Gastroesophageal sphincter (tissue), 4 donors: Measurements from ENCODE around the gene C1QTNF1. TPM values are rescaled to one million over a fixed set of nuclear protein-coding genes. Genes with fewer than 3 reads are reported as not detected.
A peak's percentile ranks its signal among the peaks of the same experiment; 100 is the strongest.
"Not testable (repeated sequence)": the region's sequence is repeated elsewhere in the genome, so short reads cannot be mapped to it uniquely, and the experiment has no call there.

Experiments used
- ATAC-seq: fragments of 150-250 bp; one replicate; pipeline ENCODE4 v1.9.1; 2016; ENCODE audit warnings: mild to moderate bottlenecking, moderate library complexity
- H3K27ac ChIP-seq, 4 donors: fragments of 200-600 bp; sonication (generic) in 3 of 4; 1 replicate in 3 of 4; 2 replicates in 1 of 4; pipeline ENCODE4 v1.5.1; 2016 to 2019
- H3K27me3 ChIP-seq: fragments of 200-600 bp; sonication (generic); one replicate; pipeline ENCODE4 v1.5.1; 2019
- H3K36me3 ChIP-seq, 2 donors: fragments of 200-600 bp; sonication (generic); one replicate each; pipeline ENCODE4 v1.5.1; 2019; ENCODE audit warnings: control low read depth in 1 of 2
- H3K4me1 ChIP-seq, 3 donors: fragments of 200-600 bp; sonication (generic); 1 replicate in 2 of 3; 2 replicates in 1 of 3; pipeline ENCODE4 v1.5.1; 2016 to 2019; ENCODE audit warnings: control low read depth in 2 of 3
- H3K4me3 ChIP-seq, 2 donors: fragments of 200-600 bp; sonication (generic); one replicate each; pipeline ENCODE4 v1.5.1; 2019; ENCODE audit warnings: mild to moderate bottlenecking in 1 of 2, moderate library complexity in 1 of 2
- H3K9me3 ChIP-seq, 3 donors: fragments of 200-600 bp; sonication (generic); one replicate each; pipeline ENCODE4 v1.5.1; 2017 to 2019; ENCODE audit warnings: control low read depth in 2 of 3
- EP300 ChIP-seq: sonication (generic); formaldehyde crosslinking; IDR thresholded peaks from one replicate; pipeline ENCODE4 v1.6.1; 2017; ENCODE audit warnings: antibody characterized with exemption, mild to moderate bottlenecking
- POLR2A ChIP-seq, 2 donors: fragments of 450-650 bp; IDR thresholded peaks; one replicate each; pipeline ENCODE4 v1.6.1; 2017; ENCODE audit warnings: antibody characterized with exemption in 2 of 2, mild to moderate bottlenecking in 2 of 2, moderate library complexity in 1 of 2
- POLR2AphosphoS5 ChIP-seq: sonication (generic); formaldehyde crosslinking; IDR thresholded peaks from one replicate; pipeline ENCODE4 v1.6.1; 2017; ENCODE audit warnings: antibody characterized with exemption
- WGBS, 2 donors: methylation state at CpG; one replicate each; pipeline ENCODE4 v1.1.5; 2018; ENCODE audit warnings: low coverage in 1 of 2; 5-methylcytosine and 5-hydroxymethylcytosine counted together
- total RNA-seq, 4 donors: library from RNA; depleted of rRNA; stranded (reverse); fragments of >200 nt; gene quantifications; one replicate each; pipeline ENCODE4 v1.1.0, GENCODE V29; 2016
- TF ChIP-seq, protein P1 (sequence below), 4 experiments: fragments of 200-600 bp in 2 of 4; fragments of 450-650 bp in 2 of 4; sonication (generic) in 1 of 4; IDR thresholded peaks; one replicate each; pipeline ENCODE4 v1.5.1; 2017 to 2019; ENCODE audit warnings: antibody characterized with exemption in 4 of 4, mild to moderate bottlenecking in 2 of 4, moderate library complexity in 2 of 4

C1QTNF1 gene
- total RNA-seq, 4 donors from 2014 or later, result 50.8 to 76.5 (median 72.3) TPM

DNA sequence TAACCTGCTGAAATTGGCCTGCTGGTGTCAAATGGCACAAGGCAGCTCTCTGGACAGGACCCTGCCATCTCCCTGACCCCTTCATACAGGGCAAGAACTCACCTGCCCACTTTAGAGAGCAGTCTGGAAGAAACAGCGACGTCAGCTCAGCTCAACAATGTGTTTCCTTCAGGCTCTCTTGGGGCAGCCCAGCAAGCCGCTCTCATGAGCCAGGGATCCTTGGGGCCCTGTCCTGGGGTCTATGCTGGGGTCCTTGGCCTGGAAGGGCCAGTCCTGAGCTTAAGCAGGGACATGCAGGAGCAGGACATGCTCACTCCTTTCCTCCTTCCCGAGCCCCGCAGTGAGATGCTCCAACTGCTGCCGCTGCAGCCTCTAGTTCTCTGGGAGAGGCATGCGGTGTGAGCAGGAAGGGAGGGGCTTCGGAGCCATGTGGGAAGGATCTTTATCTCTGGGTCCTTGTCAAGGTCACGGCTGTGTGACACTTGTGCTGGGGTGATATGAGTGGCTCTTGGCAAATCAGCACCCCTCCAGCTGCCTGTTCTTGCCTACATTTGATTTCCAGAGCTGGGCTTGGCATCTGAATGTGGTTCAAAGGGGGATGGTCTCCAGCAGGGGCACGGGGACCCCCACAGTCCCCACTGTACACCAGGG, 3.4 kb downstream of the C1QTNF1 start:
- Histone ChIP-seq H3K4me3 (peak overlapping the region in 1 of 2 donors; percentile 82), H3K4me1 (peaks cover 6 to 83% (median 46%) of the 10 kb centered on the region in 3 donors), H3K27ac (peak overlapping the region; percentile 7 to 83 (median 78)), H3K9me3 (no peaks in the 10 kb centered on the region), H3K36me3 (no peaks in the 10 kb centered on the region), H3K27me3 (no peaks in the 10 kb centered on the region)
- TF ChIP-seq EP300, result no peak
- no peak for ATAC-seq
- WGBS, 2 donors, result 30% methylated on average over 2 of the region's 10 CpGs; no CpG with 5 or more reads in 1 of the 2 donors

GRCh38 chr17:79027925-79028491, 4.0 kb downstream of the C1QTNF1 start:
- Histone ChIP-seq H3K9me3 (no peaks in the 10 kb centered on the region), H3K27me3 (no peaks in the 10 kb centered on the region), H3K4me3 (peak overlapping the region in 1 of 2 donors; percentile 82), H3K27ac (peak overlapping the region in 3 of 4 donors; percentile 74 to 83 (median 81)), H3K4me1 (peaks cover 6 to 83% (median 46%) of the 10 kb centered on the region in 3 donors), H3K36me3 (no peaks in the 10 kb centered on the region)
- 33% methylated on average over 2 of the region's 16 CpGs; no CpG with 5 or more reads in 1 of the 2 donors for WGBS, 2 donors
- TF ChIP-seq POLR2A (IDR thresholded peaks at IDR 0.05) (no peak), EP300 (no peak), POLR2AphosphoS5 (no peak)
- TF ChIP-seq, protein P1, sequence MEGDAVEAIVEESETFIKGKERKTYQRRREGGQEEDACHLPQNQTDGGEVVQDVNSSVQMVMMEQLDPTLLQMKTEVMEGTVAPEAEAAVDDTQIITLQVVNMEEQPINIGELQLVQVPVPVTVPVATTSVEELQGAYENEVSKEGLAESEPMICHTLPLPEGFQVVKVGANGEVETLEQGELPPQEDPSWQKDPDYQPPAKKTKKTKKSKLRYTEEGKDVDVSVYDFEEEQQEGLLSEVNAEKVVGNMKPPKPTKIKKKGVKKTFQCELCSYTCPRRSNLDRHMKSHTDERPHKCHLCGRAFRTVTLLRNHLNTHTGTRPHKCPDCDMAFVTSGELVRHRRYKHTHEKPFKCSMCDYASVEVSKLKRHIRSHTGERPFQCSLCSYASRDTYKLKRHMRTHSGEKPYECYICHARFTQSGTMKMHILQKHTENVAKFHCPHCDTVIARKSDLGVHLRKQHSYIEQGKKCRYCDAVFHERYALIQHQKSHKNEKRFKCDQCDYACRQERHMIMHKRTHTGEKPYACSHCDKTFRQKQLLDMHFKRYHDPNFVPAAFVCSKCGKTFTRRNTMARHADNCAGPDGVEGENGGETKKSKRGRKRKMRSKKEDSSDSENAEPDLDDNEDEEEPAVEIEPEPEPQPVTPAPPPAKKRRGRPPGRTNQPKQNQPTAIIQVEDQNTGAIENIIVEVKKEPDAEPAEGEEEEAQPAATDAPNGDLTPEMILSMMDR (IDR thresholded peaks at IDR 0.05), result no peak
- peak; percentile 5 for ATAC-seq

- H3K9me3 ChIP-seq, result no peaks in the 10 kb centered on the region
- H3K27ac ChIP-seq, result peak overlapping the region in 3 of 4 donors; percentile 74 to 83 (median 81)
- no peaks in the 10 kb centered on the region for H3K27me3 ChIP-seq
- H3K4me3 ChIP-seq, result no peak overlapping the region
- H3K36me3 ChIP-seq, result no peaks in the 10 kb centered on the region
- peaks cover 6 to 83% (median 50%) of the 10 kb centered on the region in 3 donors for H3K4me1 ChIP-seq
- ATAC-seq, result no peak
- WGBS, 2 donors, result 60 to 61% methylated on average over 1 to 7 of the region's 17 CpGs
- TF ChIP-seq EP300 (no peak), POLR2A (IDR thresholded peaks at IDR 0.05) (no peak), POLR2AphosphoS5 (no peak)
- TF ChIP-seq, protein P1 (IDR thresholded peaks at IDR 0.05), result peak in 1 of 4 experiments; percentile 22
Observed at GRCh38 chr17:79028496-79029326, 4.7 kb downstream of the C1QTNF1 start.

DNA sequence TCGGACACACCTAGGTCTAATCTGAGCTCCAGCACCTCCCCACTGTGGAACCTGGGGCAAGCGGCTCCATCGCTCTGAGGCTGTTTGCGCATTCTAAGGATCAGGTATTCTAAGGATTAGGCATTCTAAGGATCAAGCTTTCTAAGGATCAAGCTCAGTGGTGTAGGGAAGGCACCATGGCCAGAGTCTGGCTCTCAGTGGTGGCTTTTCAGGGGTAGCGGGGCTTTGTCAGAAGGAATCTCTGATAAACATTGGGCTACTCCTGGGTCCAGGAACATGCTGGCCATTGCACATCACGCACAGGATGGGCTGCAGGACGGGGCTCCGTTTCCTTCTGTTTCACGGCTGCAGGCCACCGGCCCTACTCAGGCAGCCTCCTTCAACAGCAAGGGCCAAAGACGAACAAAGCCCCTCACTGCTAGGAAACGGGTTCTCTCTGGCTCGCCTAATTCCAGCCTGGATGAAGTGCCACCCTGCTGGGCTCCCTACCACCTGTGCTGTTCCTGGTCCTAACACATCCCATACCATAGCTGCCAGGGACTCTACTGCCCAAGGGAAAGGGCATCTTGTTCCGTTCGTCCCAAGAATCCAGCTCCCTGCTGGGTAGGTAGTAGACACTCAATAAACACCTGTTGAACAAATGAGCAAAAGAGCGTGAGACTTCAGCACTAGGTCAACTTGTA, 5.5 kb downstream of the C1QTNF1 start:
- TF ChIP-seq, protein P1 (IDR thresholded peaks at IDR 0.05), result no peak
- TF ChIP-seq POLR2A (IDR thresholded peaks at IDR 0.05) (no peak), POLR2AphosphoS5 (no peak), EP300 (no peak)
- no peaks in the 10 kb centered on the region for H3K27me3 ChIP-seq
- peaks cover 6 to 83% (median 54%) of the 10 kb centered on the region in 3 donors for H3K4me1 ChIP-seq

GRCh38 chr17:79030636-79031035, 6.7 kb downstream of the C1QTNF1 start:
- WGBS, 2 donors, result 91 to 100% methylated on average over 6 to 7 of the region's 12 CpGs
- H3K4me1 ChIP-seq, result peaks cover 6 to 82% (median 48%) of the 10 kb centered on the region in 3 donors
- H3K27me3 ChIP-seq, H3K9me3 ChIP-seq, ATAC-seq, H3K4me3 ChIP-seq, H3K27ac ChIP-seq, H3K36me3 ChIP-seq: not testable (repeated sequence)

More for the DNA sequence above, 5.5 kb downstream of the C1QTNF1 start:
- H3K27ac ChIP-seq, result peak overlapping the region in 1 of 4 donors; percentile 9
- WGBS, 2 donors, result 74 to 89% methylated on average over 5 to 6 of the region's 16 CpGs
- H3K36me3 ChIP-seq, result no peaks in the 10 kb centered on the region
- no peaks in the 10 kb centered on the region for H3K9me3 ChIP-seq
- no peak overlapping the region for H3K4me3 ChIP-seq
- no peak for ATAC-seq
